NCI-H1436 treated with DMSO at 0.1 percent for 48 hours (cell line): Measurements from ENCODE around the gene HIP1.

Experiments used
- DNase-seq: peaks from one replicate; lab custom pipeline; 2025; lab: John Stamatoyannopoulos, UW

The HIP1 gene

DNA sequence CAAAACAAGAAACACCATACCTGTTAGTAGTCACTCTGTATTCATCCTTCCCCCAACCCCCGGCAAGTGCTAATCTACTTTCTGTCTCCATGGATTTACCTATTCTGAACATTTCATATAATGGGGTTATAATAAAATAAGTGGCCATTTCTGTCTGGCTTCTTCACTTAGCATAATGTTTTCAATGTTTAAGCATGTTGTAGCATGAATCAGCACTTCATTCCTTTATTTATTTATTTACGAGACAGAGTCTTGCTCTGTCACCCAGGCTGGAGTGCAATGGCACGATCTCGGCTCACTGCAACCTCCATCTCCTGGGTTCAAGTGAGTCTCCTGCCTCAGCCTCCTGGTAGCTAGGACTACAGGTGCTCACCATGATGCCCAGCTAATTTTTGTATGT, 69.2 kb downstream of the HIP1 start:
- DNase-seq = no peak

DNA sequence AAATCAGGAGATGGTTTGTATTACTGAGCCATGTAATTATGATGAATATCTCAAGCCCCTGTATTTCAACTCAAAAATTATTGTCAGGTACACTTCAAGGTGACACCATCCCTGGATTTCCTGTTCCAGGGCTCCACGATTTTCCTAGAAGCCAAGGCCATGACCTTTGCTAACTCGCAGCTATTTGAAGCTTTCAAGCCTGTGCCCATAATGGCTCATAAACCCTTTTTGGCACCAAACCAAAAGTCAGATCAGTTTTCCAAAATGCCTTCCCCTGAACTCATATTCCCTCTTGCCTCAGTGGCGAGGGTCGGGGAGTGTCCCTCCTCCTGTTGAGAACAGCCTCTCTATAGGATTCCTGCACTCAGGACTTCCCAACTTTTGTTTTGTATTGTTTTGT, 70.8 kb downstream of the HIP1 start:
- no peak for DNase-seq

DNA sequence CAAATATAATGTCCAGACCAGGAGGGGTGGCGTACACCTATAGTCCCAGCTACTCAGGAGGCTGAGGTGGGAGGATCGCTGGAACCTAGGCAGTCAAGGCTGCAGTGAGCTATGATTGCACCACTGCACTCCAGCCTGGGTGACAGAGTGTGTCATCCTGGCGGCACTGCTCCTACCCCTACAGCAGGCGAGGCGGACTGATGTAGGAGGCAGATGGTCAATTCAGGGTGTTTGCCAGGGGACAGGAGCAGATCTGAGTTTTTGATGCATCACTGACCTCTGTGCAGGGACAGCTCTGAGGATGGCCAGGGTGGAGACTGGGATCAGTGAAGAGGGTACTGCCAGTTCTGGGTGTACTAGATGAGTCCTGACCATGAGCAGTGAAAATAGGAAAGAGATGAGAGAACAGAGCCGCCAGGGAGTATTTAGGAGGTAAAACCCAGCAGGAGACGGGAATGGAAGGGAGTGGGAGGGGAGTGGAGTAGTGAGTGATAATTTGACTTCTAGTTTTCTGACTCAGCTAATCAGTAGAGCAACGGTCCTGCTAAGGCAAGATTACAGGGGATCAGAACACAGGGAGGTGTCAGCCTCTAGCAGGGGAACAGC, 75.3 kb downstream of the HIP1 start:
- DNase-seq = no peak

DNA sequence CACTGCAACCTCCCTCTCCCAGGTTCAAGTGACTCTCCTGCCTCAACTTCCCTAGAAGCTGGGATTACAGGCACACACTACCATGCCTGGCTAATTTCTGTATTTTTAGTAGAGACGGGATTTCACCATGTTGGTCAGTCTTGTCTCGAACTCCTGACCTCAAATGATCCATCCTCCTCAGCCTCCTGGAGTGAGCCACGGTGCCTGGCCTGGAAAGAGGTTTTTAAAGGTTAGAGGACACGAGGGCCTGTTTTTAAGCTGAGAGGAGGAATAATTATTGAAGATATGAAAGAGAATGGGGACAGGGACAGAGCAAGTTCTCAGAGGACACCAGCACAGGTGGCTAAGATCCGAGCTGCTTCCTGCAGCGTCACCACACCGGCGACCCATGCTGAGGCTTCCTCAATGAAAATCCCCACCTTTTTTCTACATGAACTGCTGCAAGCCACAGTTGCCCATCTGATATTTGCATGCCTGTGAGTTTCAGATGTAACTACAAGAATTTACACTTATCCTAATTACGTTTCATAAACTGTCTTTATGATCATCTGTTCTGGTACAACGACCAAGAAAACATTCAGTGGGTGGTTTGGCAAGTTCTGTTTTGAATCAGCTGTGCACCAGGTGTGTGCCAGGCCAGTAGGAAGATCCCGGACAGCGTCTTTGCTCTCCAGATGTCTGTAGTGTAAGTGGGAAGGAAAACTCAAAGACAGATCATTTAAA, 76.0 kb downstream of the HIP1 start:
- no peak for DNase-seq

DNA sequence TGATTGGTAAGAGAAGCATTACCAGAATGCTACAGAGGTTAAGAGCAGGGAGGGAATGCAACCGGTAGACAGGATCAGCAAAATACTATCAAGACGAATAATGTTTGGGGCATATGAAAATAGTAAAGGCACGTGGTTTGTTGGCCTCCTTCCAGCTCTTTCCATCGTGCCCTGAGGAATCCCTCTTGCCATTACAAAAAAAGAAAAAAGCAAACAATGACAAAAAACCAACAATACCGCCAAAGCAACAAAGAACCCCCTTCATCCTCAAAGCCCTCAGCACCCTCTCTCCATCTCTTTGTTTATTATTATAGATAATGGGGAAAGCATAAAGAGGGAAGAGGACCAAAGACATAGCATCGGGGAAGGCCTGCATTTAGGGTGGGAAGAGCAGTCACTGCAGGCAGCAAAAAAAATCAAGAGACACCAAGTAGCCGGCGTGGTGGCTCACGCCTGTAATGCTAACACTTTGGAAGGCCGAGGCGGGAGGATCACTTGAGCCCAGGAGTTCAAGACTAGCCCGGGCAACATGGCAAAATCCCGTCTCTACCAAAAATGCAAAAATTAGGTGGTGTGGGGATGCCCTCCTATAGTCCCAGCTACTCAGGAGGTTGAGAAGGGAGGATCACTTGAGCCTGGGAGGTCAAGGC, 78.0 kb downstream of the HIP1 start:
- DNase-seq = no peak

DNA sequence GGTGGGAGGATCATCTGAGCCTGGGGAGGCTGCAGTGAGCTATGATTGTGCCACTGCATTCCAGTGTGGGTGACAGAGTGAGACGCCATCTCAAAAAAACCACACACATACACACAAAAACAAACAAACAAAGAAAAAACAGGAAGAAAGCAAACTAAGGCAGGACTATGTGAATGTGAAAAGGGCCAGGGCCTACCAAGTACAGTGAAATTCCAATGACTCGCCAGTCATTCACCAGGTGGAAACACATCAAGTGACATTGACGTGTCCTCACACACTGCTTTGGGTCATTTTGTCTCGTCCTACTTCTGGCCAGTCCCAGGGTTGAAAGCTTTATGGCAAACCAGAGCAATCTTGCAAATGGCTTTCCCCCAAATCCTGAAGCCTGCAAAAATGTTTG, 79.9 kb downstream of the HIP1 start:
- no peak for DNase-seq

DNA sequence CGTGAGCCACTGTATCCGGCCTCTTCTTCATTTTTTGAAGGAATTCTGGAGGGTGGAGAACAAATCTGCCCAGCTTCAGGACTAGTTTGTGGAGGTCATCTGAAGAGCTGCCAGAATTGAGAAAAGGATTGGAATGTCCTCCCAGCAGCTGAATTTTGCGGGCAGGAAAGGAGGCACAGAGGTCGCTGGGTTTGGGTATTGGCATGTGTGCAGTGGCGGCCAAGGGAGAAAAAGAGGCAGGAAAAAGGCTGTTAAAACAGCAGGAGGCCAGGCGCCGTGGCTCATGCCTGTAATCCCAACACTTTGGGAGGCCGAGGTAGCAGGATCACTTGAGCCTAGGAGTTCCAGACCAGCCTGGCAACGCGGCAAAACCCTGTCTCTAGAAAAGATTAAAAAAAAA, 80.4 kb downstream of the HIP1 start:
- no peak for DNase-seq

DNA sequence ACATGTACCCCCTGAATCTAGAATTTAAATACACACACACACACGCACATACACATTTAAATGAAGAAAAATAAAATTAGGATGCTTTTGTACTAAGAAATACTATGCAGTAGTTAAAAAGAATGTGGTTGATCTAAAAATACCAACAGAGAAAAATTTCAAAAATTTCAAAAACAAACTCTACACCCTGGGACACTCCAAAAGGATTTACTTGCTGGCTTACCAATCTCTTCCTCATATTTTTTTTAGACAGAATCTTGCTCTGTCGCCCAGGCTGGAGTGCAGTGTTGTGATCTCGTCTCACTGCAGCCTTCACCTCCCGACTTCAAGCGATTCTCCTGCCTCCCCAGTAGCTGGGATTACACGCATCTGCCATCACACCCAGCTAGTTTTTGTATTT, 80.9 kb downstream of the HIP1 start:
- no peak for DNase-seq

DNA sequence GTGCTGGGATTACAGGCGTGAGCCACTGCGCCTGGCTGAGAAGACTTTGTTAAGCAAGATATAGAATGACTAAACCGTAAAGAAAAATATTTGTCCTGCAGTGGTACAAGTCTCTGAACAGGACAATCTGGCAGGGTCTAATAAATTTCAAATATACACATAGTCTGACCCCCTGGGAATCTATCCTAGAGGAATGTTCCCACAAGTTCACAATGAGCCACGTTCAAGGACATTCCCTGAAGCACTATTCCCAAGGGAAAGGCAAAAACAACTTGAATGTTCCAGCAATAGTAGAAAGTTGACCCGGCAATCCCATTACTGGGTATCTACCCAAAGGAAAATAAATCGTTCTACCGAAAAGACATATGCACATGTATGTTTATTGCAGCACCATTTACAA, 82.0 kb downstream of the HIP1 start:
- no peak for DNase-seq

DNA sequence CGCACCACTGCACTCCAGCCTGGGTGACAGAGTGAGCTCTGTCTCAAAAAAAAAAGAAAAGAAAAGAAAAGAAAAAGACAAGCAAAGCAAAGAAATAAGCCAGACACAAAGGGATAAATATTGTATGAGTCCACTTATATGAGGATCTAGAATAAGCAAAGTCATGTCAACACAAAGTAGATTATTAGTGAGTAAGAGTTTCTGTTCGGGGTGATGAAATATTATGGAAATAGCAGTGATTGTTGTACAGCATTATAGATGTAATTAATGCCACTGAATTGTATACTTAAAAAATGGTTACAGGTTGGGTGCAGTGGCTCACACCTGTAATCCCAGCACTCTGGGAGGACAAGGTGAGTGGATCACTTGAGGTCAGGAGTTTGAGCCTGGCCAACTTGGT, 83.2 kb downstream of the HIP1 start:
- DNase-seq = no peak

DNA sequence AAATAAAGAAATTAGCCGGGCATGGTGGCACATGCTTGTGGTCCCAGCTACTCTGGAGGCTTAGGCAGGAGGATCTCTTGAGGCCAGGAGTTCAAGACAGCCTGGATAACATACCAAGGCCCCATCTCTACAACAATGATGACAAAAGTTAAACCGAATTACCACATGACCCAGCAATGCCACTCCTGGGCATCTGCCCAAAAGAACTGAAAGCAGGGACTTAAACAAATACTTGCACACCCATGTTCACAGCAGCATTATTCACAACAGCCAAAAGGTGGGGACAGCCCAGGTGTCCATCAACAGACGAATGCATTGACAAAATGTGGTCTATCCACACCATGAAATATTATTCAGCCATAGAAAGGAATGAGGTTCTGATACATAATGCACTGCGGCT, 83.9 kb downstream of the HIP1 start:
- no peak for DNase-seq

DNA sequence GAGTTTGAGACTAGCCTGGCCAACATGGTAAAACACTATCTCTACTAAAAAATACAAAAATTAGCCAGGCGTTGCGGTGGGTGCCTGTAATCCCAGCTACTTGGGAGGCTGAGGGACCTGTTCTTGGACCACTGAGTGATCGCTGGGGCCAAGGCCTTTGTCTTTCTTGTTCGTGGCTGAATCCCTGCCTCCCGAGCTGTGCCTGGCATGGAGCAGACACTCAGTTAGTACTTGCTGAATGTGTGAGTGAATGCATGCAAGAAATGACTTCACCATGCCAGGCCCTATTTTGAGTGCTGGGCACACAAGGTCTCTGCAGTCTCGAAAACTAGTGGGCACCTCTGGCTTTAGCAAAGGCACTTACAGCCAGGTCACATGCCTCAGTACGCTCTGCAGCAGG, 85.1 kb downstream of the HIP1 start:
- DNase-seq = no peak

DNA sequence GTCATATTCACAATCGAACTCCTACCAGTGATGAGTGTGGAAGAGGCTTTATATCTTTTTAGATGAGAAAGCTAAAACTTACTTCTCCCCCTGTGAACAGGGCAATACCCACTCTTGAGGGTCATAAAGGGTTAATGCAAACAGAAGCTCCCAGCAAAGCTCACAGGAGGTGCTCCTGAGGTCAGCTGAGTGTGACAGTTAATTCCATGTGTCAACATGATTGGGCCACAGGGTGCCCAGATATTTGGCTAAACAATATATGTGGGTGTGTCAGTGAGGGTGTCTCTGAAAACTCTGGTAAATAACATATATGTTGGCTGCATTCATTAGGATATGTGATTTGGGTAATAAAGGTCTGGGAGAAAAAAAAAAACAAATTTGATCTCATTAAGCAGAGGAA, 86.0 kb downstream of the HIP1 start:
- DNase-seq = no peak

DNA sequence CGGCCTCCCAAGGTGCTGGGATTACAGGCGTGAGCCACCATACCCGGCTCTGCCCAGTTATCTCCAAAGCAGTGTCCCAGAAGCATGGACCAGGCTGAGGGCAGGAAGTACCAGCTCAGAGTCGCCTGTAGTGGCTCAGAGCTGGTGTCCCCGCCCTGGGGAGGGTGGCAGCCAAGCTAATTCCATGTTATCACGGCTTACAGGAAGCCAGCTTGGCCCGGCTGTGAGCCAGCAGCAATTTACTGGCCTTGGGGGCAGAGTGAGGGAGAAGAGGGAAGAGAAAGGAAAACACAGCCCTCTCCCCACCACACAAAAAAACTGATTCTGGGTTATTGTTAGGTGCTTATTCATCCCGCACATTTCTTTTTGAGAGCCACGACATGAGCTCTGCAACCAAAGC, 88.1 kb downstream of the HIP1 start:
- no peak for DNase-seq

DNA sequence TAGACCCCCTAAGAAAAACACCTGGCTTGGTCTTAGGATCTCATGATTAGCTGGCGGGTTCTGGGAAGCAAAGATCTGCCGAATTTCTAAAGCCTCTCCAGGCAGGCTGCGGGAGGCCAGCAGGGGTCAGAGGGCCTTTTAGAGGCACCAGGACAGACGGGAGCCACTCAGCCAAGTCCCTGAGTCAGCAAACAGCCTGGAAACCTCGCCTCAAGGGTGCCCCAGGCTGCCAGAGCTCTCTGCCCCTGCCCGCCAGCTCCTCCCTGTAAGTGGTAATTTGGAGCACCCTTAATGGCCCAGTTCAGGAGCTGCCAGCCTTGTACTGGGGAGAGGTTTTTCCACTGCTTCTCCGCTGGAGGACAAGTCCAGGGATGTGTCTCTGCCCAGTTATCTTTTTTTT, 88.7 kb downstream of the HIP1 start:
- no peak for DNase-seq

DNA sequence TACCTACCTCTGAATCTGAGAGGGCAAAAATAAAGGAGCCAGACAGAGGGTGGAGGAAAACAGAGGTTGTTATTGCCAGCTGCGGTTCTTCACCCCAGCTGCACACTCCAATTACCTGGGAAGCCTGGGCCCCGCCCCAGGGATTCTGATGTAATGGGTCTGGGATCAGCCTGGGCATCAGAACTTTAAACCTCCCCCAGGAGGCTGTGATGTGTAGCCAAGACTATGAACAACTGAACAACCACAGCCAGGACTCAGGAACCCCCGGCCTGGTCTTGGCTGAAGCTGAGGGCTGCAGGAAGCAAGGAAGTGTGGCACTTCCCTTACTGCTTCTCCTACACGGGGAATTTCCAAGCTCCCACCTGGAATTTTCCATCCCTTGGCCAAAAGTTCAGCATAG, 89.3 kb downstream of the HIP1 start:
- no peak for DNase-seq

DNA sequence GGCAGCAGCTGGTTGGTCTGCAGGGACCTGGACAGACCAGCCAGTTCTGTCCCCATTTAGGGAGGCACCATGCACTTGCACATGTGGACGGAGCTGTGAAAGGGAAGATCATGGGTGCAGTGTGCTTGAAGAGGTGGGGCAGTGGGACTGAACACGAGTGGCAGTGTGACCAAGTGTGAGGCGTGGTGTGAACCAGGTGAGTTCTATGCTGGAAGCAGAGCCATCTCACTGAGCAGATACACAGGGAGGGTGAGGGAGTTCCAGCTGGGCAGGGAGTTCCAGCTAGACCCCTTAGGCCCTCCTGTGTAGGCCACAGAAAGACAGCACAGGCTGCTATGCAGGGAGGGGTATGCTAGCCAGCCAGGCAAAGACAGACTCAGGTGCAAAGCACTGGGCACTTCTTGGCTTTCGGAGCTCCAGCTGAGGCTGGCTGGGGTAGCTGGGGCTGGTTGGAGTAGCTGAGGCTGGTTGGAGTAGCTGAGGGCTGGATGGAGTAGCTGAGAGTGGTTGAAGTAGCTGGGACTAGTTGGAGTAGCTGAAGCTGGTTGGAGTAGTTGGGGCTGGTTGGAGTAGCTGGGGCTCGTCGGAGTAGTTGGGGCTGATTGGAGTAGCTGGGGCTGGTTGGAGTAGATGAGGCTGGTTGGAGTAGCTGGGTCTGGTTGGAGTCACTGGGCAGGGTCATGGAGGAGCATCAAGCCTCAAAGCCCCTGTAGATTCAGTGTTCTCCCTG, 90.9 kb downstream of the HIP1 start:
- no peak for DNase-seq

DNA sequence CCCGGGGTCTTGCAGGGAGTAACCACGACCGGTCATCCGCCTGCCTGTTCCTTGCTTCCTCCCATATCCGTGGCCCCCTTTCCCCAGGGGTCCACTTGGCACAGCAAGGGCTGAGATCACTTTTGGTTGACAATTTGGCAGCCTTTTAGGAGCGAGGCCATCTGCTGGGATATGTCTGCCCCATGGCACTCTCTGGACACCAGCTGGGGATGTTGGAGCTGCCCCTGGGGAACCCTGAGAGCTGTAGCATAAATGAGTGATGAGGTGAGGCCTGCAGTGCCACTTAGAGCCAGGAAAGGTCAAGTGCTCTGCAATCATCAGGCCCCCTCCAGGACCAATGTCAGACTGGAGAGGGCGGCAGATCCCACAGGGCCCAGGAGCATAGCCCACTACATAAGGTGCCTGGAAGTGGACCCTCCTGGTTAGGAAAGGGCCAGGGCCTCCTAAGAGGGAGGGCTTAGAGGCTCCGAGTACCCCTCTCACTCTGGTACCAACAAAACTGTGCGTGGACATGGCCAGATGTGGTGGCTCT, 92.1 kb downstream of the HIP1 start:
- DNase-seq = no peak

DNA sequence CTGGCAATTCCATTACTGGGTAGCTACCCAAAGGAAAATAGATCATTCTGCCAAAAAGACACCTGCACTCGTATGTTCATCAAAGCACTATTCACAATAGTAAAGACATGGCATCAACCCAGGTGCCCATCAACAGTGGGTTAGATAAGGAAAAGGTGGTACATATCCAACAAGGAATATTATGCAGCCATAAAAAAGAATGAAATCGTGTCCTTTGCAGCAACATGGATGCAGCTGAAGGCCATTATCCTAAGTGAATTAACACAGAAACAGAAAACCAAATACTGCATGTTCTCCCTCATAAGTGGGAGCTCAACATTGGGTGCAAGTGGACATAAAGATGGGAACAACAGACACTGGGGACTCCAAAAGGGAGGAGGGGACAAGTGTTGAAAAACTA, 93.2 kb downstream of the HIP1 start:
- DNase-seq = no peak

DNA sequence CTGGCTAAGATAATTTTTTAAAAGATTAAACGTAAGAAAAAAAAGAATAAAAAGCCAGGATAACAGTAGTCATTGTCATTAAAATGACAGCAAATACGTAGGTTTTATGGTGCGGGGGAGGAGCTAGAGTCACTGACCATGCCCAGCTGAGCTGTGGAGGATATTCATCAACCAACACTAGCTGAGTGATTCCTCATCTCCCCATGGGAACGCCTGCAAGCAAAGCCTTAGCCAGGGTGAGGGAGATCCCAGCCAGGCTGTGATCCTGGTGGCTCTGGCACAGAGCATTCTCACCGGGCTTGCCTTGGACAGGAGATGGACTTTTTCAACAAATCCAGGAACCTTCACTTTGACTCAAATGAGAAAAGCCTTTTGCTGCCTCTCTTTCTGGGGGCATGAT, 94.2 kb downstream of the HIP1 start:
- no peak for DNase-seq

DNA sequence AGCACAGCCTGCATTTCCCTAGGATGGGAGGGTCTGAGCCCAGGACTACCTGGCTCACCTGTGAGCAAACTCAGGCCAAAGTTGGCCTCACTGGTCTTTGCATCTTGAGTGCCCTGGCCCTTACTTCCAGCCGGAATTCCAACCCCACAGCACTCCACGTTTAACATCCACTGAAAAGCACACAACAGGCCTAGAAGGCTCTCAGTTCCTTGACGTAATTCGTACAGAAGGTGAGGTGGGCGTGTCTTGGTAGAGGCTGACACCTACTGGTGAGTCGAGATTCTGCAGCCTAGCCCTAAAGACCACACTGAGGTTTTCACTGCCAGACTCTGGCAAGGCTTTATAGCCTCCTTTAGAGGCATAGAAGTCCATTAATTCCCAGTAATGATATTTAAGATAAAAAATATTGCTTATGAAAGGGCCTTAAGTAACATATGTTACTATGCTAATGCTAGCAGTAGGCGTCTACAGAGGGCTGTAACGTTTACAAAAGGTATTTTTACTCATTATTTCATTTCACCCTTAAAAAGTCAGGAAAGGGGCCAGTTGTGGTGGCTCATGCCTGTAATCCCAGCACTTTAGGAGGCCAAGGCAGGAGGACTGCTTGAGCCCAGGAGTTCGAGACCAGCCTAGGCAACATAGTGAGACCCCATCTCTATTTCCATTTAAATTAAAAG, 95.8 kb downstream of the HIP1 start:
- no peak for DNase-seq

DNA sequence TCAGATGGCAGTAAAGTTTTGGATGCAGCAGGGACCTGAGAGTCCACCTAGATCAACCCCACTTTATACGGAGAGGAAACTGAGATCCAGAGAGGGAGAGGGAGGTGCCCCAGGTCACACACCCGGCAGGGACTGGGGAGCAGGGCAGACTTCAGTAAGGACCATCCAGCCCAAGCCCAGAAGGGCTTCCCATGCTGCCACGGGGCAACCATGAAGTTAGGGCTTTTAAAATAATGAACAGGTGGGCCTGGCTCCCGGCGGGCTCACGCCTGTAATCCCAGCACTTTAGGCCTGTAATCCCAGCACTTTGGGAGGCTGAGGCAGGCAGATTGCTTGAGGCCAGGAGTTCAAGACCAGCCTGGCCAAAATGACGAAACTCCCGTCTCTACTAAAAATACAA, 98.5 kb downstream of the HIP1 start:
- DNase-seq = no peak
